PFSK-1 (cell line): Measurements from ENCODE around the gene SLC17A9.

Experiments
- FOXP2 ChIP-seq: optimal IDR thresholded peaks from 2 replicates; pipeline ENCODE3; 2011; ENCODE audit warnings: borderline replicate concordance, control low read depth, inconsistent platforms; ENCODE audit not compliant: insufficient read depth; ENCODE audit errors: extremely low read length, extremely low read depth
- POLR2AphosphoS5 ChIP-seq: IDR thresholded peaks from 2 replicates; pipeline ENCODE4 v1.6.1; 2012; ENCODE audit warnings: low read depth, mild to moderate bottlenecking, control low read depth, low read length, moderate library complexity
- SIN3A ChIP-seq: IDR thresholded peaks from 2 replicates; pipeline ENCODE4 v1.6.1; 2012; ENCODE audit warnings: mild to moderate bottlenecking, low read length, moderate library complexity, borderline replicate concordance; ENCODE audit not compliant: insufficient read depth
- TAF1 ChIP-seq: IDR thresholded peaks from 2 replicates; pipeline ENCODE4 v1.6.1; 2012; ENCODE audit warnings: low read length, control low read depth, borderline replicate concordance; ENCODE audit not compliant: insufficient read depth
- TF ChIP-seq, protein P1 (sequence below), 2 experiments: IDR thresholded peaks; 2 replicates each; pipeline versions ENCODE4 v1.6.1 to v1.8.0; 2011 to 2012; ENCODE audit warnings: low read depth in 2 of 2, low read length in 2 of 2, control low read depth in 1 of 2, inconsistent platforms in 1 of 2, mild to moderate bottlenecking in 1 of 2, moderate library complexity in 1 of 2; ENCODE audit not compliant: insufficient read depth in 1 of 2

The SLC17A9 gene

DNA sequence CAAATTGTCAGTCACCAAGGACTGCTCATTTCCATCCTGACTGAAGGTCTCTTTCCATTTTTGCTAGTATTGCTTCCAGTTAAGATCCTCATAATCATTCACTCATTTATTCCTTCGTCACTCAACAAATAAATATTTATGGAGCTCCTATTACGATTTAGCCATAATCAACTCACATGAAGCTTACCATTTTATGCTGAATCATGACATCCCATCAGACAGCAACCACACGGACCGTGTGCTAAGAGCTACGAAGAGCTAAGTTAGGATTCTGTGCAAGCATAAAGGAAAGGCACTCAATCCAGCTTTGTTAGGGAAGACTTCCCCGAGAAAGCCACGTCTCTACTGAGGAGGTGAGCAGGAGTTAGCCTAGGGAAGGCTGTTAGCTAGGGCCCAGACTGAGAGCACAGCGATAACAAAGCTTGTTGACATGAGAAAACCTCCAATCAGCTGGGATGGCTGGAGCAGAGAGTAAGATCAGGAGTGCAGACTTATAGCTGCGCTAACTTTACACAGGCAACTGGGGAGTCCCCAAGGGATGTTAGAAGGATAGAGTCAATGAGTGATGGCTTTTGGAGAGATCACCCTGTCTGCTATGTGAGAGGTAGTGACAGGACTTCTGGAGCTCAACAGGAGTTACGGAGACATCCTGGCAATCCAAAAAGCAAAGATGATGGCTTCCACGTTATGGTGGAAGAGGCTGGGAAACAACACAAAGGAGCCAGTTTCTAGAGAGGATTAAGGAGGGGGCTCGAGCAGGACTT lies 17.1 kb upstream of the SLC17A9 start:
- TF ChIP-seq, protein P1, sequence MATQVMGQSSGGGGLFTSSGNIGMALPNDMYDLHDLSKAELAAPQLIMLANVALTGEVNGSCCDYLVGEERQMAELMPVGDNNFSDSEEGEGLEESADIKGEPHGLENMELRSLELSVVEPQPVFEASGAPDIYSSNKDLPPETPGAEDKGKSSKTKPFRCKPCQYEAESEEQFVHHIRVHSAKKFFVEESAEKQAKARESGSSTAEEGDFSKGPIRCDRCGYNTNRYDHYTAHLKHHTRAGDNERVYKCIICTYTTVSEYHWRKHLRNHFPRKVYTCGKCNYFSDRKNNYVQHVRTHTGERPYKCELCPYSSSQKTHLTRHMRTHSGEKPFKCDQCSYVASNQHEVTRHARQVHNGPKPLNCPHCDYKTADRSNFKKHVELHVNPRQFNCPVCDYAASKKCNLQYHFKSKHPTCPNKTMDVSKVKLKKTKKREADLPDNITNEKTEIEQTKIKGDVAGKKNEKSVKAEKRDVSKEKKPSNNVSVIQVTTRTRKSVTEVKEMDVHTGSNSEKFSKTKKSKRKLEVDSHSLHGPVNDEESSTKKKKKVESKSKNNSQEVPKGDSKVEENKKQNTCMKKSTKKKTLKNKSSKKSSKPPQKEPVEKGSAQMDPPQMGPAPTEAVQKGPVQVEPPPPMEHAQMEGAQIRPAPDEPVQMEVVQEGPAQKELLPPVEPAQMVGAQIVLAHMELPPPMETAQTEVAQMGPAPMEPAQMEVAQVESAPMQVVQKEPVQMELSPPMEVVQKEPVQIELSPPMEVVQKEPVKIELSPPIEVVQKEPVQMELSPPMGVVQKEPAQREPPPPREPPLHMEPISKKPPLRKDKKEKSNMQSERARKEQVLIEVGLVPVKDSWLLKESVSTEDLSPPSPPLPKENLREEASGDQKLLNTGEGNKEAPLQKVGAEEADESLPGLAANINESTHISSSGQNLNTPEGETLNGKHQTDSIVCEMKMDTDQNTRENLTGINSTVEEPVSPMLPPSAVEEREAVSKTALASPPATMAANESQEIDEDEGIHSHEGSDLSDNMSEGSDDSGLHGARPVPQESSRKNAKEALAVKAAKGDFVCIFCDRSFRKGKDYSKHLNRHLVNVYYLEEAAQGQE (IDR thresholded peaks at IDR 0.05; ENCODE audit: insufficient read depth in 1 of 2, low read depth in 2 of 2, low read length in 2 of 2) = no peak
- no peak for TF ChIP-seq FOXP2
- no peak for TF ChIP-seq TAF1
- no peak for TF ChIP-seq SIN3A
- TF ChIP-seq POLR2AphosphoS5 = no peak

DNA sequence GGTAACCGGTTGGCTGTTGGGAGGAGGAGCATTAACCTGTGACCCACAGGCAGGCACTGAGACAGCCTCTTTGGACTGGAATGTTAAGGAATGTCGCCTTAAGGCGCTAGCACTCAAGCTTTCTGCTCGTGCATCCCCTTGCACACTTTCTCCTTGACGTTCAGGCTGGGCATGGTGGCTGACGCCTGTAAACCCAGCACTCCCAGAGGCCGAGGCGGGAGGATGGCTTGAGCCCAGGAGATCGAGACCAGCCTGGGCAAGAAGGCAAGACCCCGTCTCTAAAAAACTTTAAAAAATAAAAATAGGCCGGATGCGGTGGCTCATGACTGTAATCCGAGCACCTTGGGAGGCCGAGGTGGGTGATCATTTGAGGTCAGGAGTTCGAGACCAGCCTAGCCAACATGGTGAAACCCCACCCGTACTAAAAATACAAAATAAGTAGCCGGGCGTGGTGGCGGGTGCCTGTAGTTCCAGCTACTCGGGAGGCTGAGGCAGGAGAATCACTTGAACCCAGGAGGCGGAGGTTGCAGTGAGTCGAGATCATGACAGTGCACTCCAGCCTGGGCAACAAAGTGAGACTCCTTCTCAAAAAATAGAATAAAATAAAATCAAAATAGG lies 16.4 kb upstream of the SLC17A9 start:
- TF ChIP-seq, protein P1 (IDR thresholded peaks at IDR 0.05; ENCODE audit: insufficient read depth in 1 of 2, low read depth in 2 of 2, low read length in 2 of 2) = no peak
- no peak for TF ChIP-seq SIN3A

DNA sequence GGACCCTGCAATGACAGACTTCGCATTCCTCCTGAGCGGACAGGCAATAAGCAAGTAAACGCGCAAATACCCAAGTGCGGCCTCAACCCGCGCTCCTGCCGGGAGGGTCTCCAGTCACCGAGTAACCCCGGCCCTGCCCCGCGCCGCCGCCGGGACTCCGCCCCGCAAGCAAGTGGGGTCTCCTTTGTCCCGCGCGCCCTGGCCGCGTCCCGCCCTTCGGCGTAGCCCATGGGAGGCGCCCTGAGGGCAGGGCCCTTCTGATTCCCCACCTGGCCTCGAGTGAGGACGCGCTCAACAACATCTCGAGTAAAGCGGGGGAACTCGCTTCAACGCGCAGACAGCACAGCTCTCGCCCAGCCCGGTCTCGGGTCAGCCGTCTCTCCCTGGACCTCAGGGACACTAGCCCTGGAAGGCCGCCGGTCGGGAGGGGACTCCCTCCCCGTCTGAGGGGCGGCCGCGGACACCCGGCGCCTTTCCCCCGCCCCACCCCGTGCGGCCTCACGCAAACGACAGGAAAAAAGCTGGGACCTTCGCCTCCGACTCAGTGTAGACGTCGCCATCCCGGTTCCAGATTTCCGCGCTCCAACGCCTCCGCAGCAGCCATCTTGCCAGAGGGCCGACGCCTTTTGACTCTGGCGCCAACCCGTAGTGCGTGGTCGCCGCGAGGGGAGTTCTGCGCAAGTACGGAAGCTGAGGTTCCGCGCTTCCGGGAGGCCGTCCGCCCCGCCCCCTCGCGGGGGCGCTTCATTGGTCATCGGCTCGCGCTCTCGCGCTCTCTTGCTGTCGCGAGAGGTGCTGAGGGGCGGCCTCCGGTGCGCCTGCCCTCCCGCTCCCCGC lies 15.0 kb upstream of the SLC17A9 start:
- TF ChIP-seq POLR2AphosphoS5 = peak; percentile 86
- TF ChIP-seq, protein P1 (IDR thresholded peaks at IDR 0.05; ENCODE audit: insufficient read depth in 1 of 2, low read depth in 2 of 2, low read length in 2 of 2) = peak; percentile 12 to 71; a peak in 2 of 4 replicates
- peak; percentile 95 for TF ChIP-seq TAF1
- TF ChIP-seq SIN3A = peak; percentile 70
- peak; percentile 84 for TF ChIP-seq FOXP2

DNA sequence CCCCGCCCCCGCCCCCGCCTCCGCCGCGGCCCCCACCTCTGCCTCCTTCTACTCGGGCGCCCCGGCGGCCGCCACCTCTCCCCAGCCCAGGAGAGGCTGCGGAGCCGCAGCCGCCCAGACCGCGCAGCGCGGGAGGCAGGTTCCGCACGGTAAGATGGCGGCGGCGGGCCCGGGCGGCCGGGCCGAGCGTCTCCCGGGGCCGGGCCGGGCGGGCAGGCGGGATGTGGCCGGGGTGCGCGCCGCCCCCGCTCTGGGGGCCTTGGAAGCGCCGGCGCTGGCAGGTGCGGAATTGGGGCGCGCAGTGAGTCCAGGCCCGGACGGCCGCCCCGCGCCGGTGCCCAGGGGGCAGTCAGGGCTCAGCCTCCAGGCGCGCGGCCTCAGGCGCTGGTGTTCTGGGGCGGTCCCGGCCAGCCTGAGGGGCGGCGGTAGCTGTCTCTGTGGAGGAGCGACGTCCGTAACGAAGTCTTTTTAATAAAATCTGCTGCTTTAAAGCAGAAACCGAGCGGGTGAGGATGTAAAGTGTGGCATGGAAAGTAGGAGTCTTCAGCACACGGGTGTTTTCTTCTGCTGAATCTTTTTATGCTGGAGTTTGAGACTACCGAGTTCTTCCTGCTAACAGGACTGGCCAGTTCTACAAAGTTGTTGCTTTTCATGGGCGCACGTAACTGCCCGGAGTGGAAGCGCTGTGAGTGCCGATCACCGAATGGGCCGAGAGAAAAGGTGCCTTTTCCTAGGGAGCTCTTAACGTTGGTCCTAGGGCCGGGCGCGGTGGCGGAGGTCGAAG lies 14.2 kb upstream of the SLC17A9 start, which contains the start of gene GID8:
GID8 (plus strand) TSS at position 43 of the 784 bp plus-strand sequence. CDS start 3,356 bp downstream, outside the sequence.
- TF ChIP-seq, protein P1 (IDR thresholded peaks at IDR 0.05; ENCODE audit: insufficient read depth in 1 of 2, low read depth in 2 of 2, low read length in 2 of 2) = no peak
- TF ChIP-seq POLR2AphosphoS5 (no peak; the same call in 1 of the 2 replicates), TAF1 (no peak), FOXP2 (no peak)
